DMS53 (cell line): Measurements from ENCODE around the gene CEP250.
A peak's percentile ranks its signal among the peaks of the same experiment; 100 is the strongest.
"Not testable (repeated sequence)": the region's sequence is repeated elsewhere in the genome, so short reads cannot be mapped to it uniquely, and the experiment has no call there.

Experiments
- DNase-seq: peaks from one replicate; lab custom pipeline; 2025; lab: John Stamatoyannopoulos, UW

Gene CEP250

GRCh38 chr20:35523298-35523888 is 68.0 kb downstream of the CEP250 start:
- DNase-seq, result peak; percentile 61

DNA sequence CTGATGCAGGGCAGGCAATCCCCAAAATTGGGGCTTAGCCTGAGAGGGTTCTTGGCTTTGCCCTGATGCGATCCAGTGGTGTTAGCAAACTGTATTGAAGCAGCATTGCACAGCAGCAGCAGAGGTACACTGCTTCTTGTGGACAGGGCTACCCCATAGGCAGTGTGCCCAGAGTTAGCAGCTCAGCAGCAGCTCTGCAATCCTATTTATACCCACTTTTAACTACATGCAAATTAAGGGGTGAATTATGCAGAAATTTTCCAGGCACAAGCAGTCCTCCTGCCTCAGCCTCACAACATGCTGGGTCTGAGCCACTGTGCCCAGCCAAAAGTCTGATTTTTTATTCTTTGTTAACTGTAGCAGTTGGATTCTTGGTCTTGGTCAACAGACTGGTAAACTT is 70.2 kb downstream of the CEP250 start:
- DNase-seq, result no peak

DNA sequence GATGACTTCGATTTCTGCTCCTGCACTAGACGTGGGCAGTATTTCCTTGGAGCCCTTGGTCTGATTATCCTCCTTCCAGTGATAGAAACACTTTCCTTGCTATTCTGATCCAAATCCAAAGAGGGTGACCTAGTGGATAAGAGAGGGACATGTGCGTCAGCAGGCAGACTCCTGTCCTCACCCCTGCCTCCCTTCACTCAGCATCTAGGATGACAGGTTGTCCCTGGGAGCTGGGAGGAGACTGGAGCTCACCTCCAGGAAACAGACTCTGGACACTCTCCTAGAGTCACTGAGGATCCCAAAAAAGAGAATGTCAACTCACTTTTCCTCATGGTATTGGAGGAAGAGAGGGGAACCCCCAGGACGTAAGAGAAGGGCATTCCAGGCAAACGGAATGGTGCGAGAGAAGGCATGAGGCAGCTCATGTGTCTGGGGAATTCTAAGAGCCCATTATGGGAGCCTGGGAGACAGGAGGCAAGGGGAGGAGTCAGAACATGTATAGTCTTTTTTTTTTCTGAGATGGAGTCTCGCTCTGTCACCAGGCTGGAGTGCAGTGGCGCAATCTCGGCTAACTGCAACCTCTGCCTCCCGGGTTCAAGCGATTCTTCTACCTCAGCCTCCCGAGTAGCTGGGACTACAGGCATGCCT is 71.8 kb downstream of the CEP250 start:
- no peak for DNase-seq

- DNase-seq, result no peak
Measured at GRCh38 chr20:35529552-35529951, 74.2 kb downstream of the CEP250 start, which contains the start of gene C20orf173. TSS of gene C20orf173 (minus strand) at chr20:35529652. CDS start at chr20:35529373, 279 bp downstream.

DNA sequence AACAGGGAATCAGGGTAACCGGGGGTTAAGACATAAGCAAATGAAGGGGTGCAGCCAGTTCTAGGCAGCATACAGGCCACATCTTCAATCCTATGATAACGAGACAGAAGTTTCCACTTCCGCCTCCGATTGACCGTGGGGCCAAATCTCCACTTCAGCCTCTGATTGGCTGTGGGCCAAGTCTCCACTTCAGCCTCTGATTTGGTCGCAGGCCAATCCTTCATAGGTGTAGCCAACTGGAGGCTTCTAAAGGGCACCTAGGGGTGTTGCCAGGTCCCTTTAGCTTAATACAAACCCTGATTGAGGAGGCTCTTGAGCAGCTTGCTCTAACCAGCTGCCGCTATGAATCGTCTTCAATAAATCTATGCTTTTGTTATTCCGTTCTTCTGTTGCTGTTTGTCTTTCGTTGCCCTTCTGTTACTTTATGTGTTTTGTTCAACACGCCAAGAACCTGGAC is 84.4 kb downstream of the CEP250 start:
- DNase-seq, result peak; percentile 98

GRCh38 chr20:35541118-35541782 is 85.9 kb downstream of the CEP250 start:
- peak; percentile 66 for DNase-seq

GRCh38 chr20:35541783-35542662 is 86.6 kb downstream of the CEP250 start, which contains the start of gene ERGIC3:
TSS of gene ERGIC3 (plus strand) at chr20:35542078. CDS start at chr20:35542098, 20 bp downstream.
- peak; percentile 98 for DNase-seq

- no peak for DNase-seq
Measured at GRCh38 chr20:35542990-35543389, 87.6 kb downstream of the CEP250 start.

GRCh38 chr20:35544436-35544835 is 89.0 kb downstream of the CEP250 start:
- DNase-seq, result no peak

GRCh38 chr20:35544941-35545340 is 89.5 kb downstream of the CEP250 start:
- not testable (repeated sequence) for DNase-seq

DNA sequence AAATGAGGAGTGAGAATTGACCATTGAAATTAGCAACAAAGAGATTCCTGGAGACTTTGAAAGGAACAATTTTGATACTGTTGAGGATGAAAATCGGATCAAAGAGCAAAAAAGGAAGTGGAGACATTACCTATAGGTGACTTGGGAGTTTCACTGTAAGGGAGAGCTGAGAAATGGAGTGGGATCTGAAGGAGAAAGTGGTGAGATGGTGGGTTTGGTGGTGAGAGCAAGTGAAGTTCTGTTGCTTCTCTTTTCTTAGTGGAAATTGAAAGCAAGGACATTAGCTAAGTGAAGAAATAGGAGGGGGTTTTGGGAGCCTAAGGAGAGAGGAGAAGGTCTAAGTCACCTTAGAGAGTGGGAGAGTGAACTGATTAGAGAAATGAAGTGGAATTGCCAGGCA is 90.7 kb downstream of the CEP250 start:
- no peak for DNase-seq

DNA sequence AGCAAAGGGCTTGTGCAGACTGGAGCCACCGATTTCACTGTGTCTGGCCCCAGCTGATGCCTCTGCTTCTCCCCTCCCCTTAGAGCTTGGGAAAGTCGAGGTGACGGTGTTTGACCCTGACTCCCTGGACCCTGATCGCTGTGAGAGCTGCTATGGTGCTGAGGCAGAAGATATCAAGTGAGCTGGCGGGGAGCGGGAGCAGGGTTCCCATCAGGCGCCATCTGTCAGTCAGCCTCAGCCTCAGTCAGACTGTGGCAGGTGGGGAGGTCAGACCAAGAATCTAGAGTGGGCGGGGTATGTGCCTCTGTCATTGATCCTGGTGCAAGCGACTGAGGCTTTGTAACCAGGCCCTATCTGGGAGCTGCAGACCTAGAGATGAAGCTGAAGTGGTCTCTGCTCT is 91.9 kb downstream of the CEP250 start:
- DNase-seq, result no peak

DNA sequence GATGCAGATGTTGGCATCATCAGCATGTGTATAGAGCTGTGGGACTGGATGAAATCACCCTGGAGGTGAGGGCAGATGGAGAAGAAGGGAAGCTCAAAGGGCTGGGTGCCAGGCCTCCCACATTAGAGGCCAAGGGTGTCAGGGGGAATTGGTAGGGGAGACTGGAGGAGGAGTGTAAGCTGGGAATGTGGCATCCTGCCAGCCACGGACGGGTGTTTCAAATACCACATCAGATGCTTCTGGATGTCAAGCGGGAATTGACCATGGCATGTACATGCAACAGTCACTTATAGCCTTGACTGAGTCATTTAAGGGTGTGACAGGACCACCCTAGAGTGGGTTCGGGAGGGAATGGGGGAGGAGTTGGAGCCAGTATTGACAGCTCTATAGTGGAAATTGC is 96.1 kb downstream of the CEP250 start:
- DNase-seq, result no peak

- no peak for DNase-seq
Measured at GRCh38 chr20:35552914-35553313, 97.5 kb downstream of the CEP250 start.

DNA sequence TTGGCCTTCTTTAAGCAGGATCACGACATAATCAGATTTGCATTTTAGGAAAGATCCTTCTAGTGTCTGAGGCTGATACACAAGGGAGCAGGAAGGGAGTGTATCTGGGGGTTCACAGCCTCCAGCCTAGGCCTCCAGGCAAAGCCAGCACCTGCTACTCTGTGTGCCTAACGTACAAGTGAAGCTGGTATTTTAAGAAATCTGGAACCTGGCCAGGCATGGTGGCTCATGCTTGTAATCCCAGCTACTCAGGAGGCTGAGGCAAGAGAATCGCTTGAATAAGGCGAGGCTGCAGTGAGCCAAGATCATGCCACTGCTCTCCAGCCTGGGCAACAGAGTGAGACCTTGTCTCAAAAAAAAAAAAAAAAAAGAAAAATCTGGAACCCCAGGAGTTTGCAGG is 100.1 kb downstream of the CEP250 start:
- not testable (repeated sequence) for DNase-seq

GRCh38 chr20:35555951-35556645 is 100.7 kb downstream of the CEP250 start:
- no peak for DNase-seq

DNA sequence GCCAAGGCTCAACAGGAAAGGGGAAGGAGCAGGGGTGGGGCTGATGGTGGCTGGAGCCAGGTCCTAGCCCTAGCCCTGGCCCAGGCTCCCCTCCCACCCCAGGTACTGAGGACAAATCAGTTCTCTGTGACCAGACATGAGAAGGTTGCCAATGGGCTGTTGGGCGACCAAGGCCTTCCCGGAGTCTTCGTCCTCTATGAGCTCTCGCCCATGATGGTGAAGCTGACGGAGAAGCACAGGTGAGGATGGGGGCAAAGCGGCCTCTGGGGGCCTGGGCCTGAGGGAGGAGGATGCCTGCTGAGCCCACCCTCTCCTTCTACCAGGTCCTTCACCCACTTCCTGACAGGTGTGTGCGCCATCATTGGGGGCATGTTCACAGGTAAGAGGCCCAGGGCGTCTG is 101.5 kb downstream of the CEP250 start:
- DNase-seq, result no peak

DNA sequence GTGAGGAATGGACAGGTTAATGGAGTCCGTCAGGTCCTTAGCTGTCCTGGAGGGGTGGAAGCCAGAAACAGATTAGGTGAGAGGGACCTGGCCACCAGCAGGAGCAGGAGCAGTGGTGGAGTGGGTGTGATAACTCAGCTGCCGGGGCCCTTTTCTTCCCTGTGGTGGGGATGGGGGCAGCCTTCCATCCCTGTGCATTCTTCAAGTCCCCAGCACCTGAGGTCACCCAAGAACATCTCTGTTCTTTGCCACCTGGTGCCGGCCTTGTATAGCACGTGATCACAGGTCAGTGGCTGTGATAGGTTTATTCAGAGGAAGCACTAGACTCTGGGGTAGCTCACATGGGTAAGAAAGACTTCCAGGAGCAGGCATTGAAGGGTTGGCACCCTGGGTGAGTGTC is 103.1 kb downstream of the CEP250 start:
- no peak for DNase-seq

- DNase-seq, result no peak
Measured at GRCh38 chr20:35559042-35559693, 103.8 kb downstream of the CEP250 start.

DNA sequence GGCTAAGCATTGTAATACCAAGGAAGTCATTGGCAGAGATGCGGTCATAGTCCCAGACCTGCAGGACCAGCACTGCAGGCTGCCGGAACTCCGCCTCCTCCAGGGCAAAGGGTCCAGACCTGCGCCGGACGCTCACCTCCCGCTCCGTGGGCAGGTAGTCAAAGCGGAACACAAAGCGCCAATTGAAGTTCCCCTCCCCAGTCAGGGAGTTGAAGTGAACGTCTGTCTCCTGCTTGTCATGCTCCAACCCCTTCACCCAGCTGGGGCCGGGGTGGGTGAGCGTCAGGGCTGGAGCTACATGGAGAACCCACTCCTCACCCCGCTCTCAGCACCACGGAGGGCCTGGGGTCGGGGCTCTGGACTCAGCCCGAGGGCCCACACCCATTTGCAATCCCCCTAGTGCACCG is 104.7 kb downstream of the CEP250 start:
- no peak for DNase-seq

GRCh38 chr20:35560541-35560940 is 105.1 kb downstream of the CEP250 start:
- DNase-seq, result no peak
